Vagina (tissue), 2 donors: Measurements from ENCODE around the gene CHI3L1.

Experiments used
- CTCF ChIP-seq, 3 experiments: fragments of 450-650 bp in 2 of 3; fragments of 200-600 bp in 1 of 3; sonication (generic) in 1 of 3; IDR thresholded peaks; one replicate each; pipeline ENCODE4 v1.5.1; 2017 to 2019; ENCODE audit warnings: antibody characterized with exemption in 3 of 3, mild to moderate bottlenecking in 2 of 3, moderate library complexity in 2 of 3
- POLR2A ChIP-seq, 2 donors: fragments of 450-650 bp; IDR thresholded peaks; one replicate each; pipeline ENCODE4 v1.6.1; 2017; ENCODE audit warnings: antibody characterized with exemption in 2 of 2, mild to moderate bottlenecking in 2 of 2, moderate library complexity in 2 of 2
- POLR2AphosphoS5 ChIP-seq, 2 donors: sonication (generic); formaldehyde crosslinking; IDR thresholded peaks; one replicate each; pipeline ENCODE4 v1.9.0; 2017; ENCODE audit warnings: antibody characterized with exemption in 2 of 2, mild to moderate bottlenecking in 2 of 2, low read depth in 1 of 2; ENCODE audit not compliant: insufficient read depth in 1 of 2

- TF ChIP-seq CTCF (IDR thresholded peaks at IDR 0.05), result no peak
- TF ChIP-seq POLR2A (IDR thresholded peaks at IDR 0.05), result no peak
- TF ChIP-seq POLR2AphosphoS5 (IDR thresholded peaks at IDR 0.05; ENCODE audit: insufficient read depth in 1 of 2, low read depth in 1 of 2), result no peak
These were observed 28.1 kb downstream of the CHI3L1 start for GRCh38 chr1:203158423-203158822.
